Activated naive CD4-positive, alpha-beta T cell treated with anti-CD3 and anti-CD28 coated beads for 36 hours (primary cell): ENCODE results near the gene MRPL40. TPM values are rescaled to one million over a fixed set of nuclear protein-coding genes. Genes with fewer than 3 reads are reported as not detected.
A peak's percentile ranks its signal among the peaks of the same experiment; 100 is the strongest.

Source experiments
- CTCF ChIA-PET: fragments of 350-600 bp; sonication (Branson Sonifier 250); formaldehyde crosslinking; loops from one replicate; lab custom pipeline; 2021; ENCODE audit warnings: antibody characterized with exemption; lab: Charles Lee
- DNase-seq: peaks from one replicate; pipeline ENCODE4 v3.0.0-alpha.2; 2020
- H3K27ac Mint-ChIP-seq: one replicate; pipeline ENCODE4 v1.8.0; 2021; ENCODE audit warnings: mild to moderate bottlenecking, mixed read lengths
- H3K27me3 Mint-ChIP-seq: one replicate; pipeline ENCODE4 v1.8.0; 2021; ENCODE audit warnings: low read depth, mixed read lengths
- H3K36me3 Mint-ChIP-seq: one replicate; pipeline ENCODE4 v1.8.0; 2021; ENCODE audit warnings: low read depth, mixed read lengths
- H3K4me1 Mint-ChIP-seq: one replicate; pipeline ENCODE4 v1.8.0; 2021; ENCODE audit warnings: low read depth, mixed read lengths
- H3K4me3 Mint-ChIP-seq: one replicate; pipeline ENCODE4 v1.8.0; 2021; ENCODE audit warnings: mild to moderate bottlenecking, moderate library complexity, mixed read lengths
- H3K9me3 Mint-ChIP-seq: one replicate; pipeline ENCODE4 v1.8.0; 2021; ENCODE audit warnings: mixed read lengths
- intact Hi-C: fragments of 100-400 bp; cut with micrococcal nuclease; formaldehyde crosslinking; loops from one replicate; pipeline ENCODE4 v1.15.1; 2023
- total RNA-seq, 2 experiments: library from RNA; stranded (reverse); gene quantifications; one replicate each; pipeline ENCODE4 v1.2.3, GENCODE V29; 2021

Gene MRPL40
- total RNA-seq: 10 to 100 TPM; 32.6 to 34.9 TPM

DNA sequence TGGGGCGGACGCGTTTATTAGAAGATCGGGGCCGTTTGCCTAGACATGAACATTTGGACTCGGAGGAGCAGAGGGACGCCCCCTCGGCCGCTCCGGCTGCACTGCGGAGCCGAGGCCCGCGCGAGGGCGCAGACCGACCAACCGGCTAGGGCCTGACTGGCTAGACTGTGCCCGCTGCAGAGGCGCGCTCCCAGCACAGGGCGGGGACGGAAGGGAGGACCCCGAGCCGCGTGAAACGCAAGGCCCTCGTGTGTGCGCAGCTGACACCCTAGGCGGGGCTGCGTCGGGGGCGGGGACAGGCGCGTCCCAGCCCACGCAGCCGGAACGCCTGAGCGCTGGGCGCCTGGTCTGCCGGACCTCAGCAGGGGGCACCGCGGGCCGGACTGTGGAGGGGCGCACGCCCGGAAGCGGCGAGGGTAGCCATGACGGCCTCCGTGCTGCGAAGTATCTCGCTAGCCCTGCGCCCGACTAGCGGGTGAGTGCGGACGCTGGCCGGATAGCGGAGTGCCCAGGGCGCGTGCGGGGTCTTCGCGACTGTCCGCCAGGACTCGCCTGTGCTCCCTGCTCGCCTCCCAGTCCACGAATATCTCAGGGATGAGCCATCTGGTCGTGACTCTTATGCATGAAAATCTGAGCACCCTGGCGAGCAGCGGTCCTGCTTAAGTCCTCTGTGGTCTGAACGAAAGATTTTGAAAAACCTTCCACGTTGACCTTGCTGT is at the start of gene MRPL40:
Gene MRPL40 (plus strand): TSS at position 413 of the 719 bp plus-strand sequence. CDS start 10 bp downstream, at position 423.
- Mint-ChIP-seq H3K4me1 (peaks cover 44% of the 10 kb centered on the region), H3K27me3 (no peaks in the 10 kb centered on the region), H3K36me3 (peaks cover 10% of the 10 kb centered on the region), H3K4me3 (peak within 1 kb of the TSS; percentile 73), H3K9me3 (no peaks in the 10 kb centered on the region), H3K27ac (peak within 1 kb of the TSS; percentile 88)
- DNase-seq: peak; percentile 92
- intact Hi-C loops: loop anchor here (1.0 to 5.0 kb wide), 7 partner anchors 15 to 685 kb away; partner anchors contain the start of genes C22orf39, CDC45, CLTCL1 and DGCR2
- CTCF ChIA-PET: no interaction called here

- Mint-ChIP-seq H3K36me3 (peaks cover 27% of the 10 kb centered on the region), H3K4me3 (no peak overlapping the region), H3K4me1 (no peaks in the 10 kb centered on the region), H3K27ac (no peak overlapping the region), H3K9me3 (no peaks in the 10 kb centered on the region), H3K27me3 (no peaks in the 10 kb centered on the region)
- CTCF ChIA-PET: no interaction called here
- no peak for DNase-seq
- intact Hi-C loops: no loop called here
Measured at GRCh38 chr22:19383292-19383691, 49.1 kb upstream of the MRPL40 start.

- H3K36me3 Mint-ChIP-seq: peaks cover 31% of the 10 kb centered on the region
- DNase-seq: no peak
- H3K4me1 Mint-ChIP-seq: no peaks in the 10 kb centered on the region
- no peak overlapping the region for H3K4me3 Mint-ChIP-seq
- no peaks in the 10 kb centered on the region for H3K9me3 Mint-ChIP-seq
- intact Hi-C loops: no loop called here
- CTCF ChIA-PET: no interaction called here
- H3K27ac Mint-ChIP-seq: no peak overlapping the region
- no peaks in the 10 kb centered on the region for H3K27me3 Mint-ChIP-seq
Measured at GRCh38 chr22:19385221-19385906, 47.0 kb upstream of the MRPL40 start.

- no peak for DNase-seq
- intact Hi-C loops: no loop called here
- Mint-ChIP-seq H3K9me3 (no peaks in the 10 kb centered on the region), H3K36me3 (peaks cover 36% of the 10 kb centered on the region), H3K4me3 (no peak overlapping the region), H3K27me3 (no peaks in the 10 kb centered on the region), H3K27ac (no peak overlapping the region), H3K4me1 (no peaks in the 10 kb centered on the region)
- CTCF ChIA-PET: no interaction called here
Measured at GRCh38 chr22:19386248-19386647, 46.1 kb upstream of the MRPL40 start.

GRCh38 chr22:19387038-19387437 is 45.3 kb upstream of the MRPL40 start:
- H3K27me3 Mint-ChIP-seq: no peaks in the 10 kb centered on the region
- no peak for DNase-seq
- H3K4me3 Mint-ChIP-seq: no peak overlapping the region
- no peaks in the 10 kb centered on the region for H3K4me1 Mint-ChIP-seq
- H3K36me3 Mint-ChIP-seq: peaks cover 31% of the 10 kb centered on the region
- intact Hi-C loops: no loop called here
- no peaks in the 10 kb centered on the region for H3K9me3 Mint-ChIP-seq
- H3K27ac Mint-ChIP-seq: no peak overlapping the region
- CTCF ChIA-PET: interaction anchor here (0.6 kb wide), 1 partner anchor 241 kb away, joined by 3 read pairs; no protein-coding TSS in a partner anchor

GRCh38 chr22:19387575-19387974 is 44.8 kb upstream of the MRPL40 start:
- no peaks in the 10 kb centered on the region for H3K4me1 Mint-ChIP-seq
- CTCF ChIA-PET: no interaction called here
- intact Hi-C loops: no loop called here
- no peak for DNase-seq
- no peaks in the 10 kb centered on the region for H3K27me3 Mint-ChIP-seq
- no peaks in the 10 kb centered on the region for H3K9me3 Mint-ChIP-seq
- no peak overlapping the region for H3K27ac Mint-ChIP-seq
- H3K36me3 Mint-ChIP-seq: peaks cover 28% of the 10 kb centered on the region
- H3K4me3 Mint-ChIP-seq: no peak overlapping the region

GRCh38 chr22:19393704-19394103 is 38.6 kb upstream of the MRPL40 start:
- Mint-ChIP-seq H3K4me1 (no peaks in the 10 kb centered on the region), H3K9me3 (no peaks in the 10 kb centered on the region), H3K27ac (no peak overlapping the region), H3K27me3 (no peaks in the 10 kb centered on the region), H3K4me3 (no peak overlapping the region), H3K36me3 (peaks cover 31% of the 10 kb centered on the region)
- intact Hi-C loops: no loop called here
- no peak for DNase-seq
- CTCF ChIA-PET: no interaction called here

DNA sequence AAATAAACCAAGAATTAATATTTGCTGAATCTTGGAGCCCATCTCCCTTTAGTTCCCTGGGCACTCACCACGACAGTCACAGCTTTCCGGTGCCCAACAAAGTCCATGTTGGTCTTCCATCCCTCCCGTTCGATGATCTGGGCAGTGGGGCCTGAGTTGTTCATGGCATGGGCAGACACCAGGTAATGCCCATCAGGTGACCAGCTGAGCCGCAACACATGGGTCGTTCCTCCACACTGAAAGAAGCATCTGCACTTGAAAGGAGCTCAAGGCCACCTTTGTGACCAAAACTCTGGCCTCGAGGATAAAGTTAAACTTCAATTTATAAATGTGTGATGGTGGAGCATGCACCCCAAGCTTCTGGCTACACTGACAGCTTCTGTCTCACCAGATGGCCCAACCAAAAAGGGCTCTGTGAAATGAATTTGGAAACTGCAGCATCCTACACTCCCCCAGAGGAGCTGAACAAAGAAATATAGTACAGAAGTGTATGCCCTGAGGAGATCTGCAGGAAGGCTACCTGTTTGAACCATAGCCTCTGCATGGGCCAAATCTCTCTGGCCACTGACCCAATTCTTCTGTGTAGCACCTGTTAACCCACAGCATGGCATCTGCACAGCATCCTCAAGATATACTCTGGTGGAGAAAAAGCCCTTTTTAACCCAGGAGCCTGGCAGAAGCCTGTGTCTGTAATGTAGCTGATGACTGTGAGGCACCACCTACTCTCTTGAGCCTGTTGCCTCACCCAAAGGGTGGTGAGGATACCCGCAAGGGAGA is 37.9 kb upstream of the MRPL40 start:
- no peaks in the 10 kb centered on the region for H3K4me1 Mint-ChIP-seq
- DNase-seq: no peak
- H3K4me3 Mint-ChIP-seq: no peak overlapping the region
- H3K27me3 Mint-ChIP-seq: no peaks in the 10 kb centered on the region
- H3K36me3 Mint-ChIP-seq: peaks cover 31% of the 10 kb centered on the region
- CTCF ChIA-PET: interaction anchor here (0.5 kb wide), 1 partner anchor 40 kb away, joined by 3 read pairs; no protein-coding TSS in a partner anchor
- intact Hi-C loops: no loop called here
- H3K27ac Mint-ChIP-seq: no peak overlapping the region
- no peaks in the 10 kb centered on the region for H3K9me3 Mint-ChIP-seq

- intact Hi-C loops: no loop called here
- Mint-ChIP-seq H3K9me3 (no peaks in the 10 kb centered on the region), H3K4me3 (no peak overlapping the region), H3K4me1 (no peaks in the 10 kb centered on the region), H3K36me3 (peaks cover 29% of the 10 kb centered on the region), H3K27me3 (no peaks in the 10 kb centered on the region), H3K27ac (no peak overlapping the region)
- no peak for DNase-seq
- CTCF ChIA-PET: interaction anchor here (0.5 kb wide), 1 partner anchor 41 kb away, joined by 3 read pairs; no protein-coding TSS in a partner anchor
Measured at GRCh38 chr22:19395276-19395675, 37.1 kb upstream of the MRPL40 start.

DNA sequence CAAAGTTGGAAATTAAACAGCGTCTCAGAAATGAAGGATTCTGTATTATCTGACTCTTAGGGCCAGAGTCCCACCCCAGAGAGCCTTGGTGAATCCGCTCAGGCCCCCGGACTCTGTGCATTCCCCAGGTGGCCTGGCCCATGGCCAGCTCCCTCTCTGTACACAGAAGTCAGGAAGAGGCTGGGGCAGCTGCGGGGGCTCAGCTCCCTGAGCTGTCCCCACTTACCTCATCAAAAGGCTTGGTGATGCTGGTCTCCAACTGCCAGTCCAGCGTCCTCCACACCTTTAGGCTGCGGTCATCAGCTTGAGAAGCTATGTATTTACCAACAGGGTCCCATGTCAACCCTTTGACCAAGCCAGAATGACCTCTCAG is 35.8 kb upstream of the MRPL40 start:
- Mint-ChIP-seq H3K36me3 (peaks cover 24% of the 10 kb centered on the region), H3K9me3 (no peaks in the 10 kb centered on the region), H3K4me1 (no peaks in the 10 kb centered on the region), H3K4me3 (no peak overlapping the region), H3K27me3 (no peaks in the 10 kb centered on the region), H3K27ac (no peak overlapping the region)
- no peak for DNase-seq
- CTCF ChIA-PET: no interaction called here
- intact Hi-C loops: no loop called here

- no peak overlapping the region for H3K4me3 Mint-ChIP-seq
- CTCF ChIA-PET: no interaction called here
- no peaks in the 10 kb centered on the region for H3K27me3 Mint-ChIP-seq
Measured at GRCh38 chr22:19396934-19397733, 35.2 kb upstream of the MRPL40 start.

DNA sequence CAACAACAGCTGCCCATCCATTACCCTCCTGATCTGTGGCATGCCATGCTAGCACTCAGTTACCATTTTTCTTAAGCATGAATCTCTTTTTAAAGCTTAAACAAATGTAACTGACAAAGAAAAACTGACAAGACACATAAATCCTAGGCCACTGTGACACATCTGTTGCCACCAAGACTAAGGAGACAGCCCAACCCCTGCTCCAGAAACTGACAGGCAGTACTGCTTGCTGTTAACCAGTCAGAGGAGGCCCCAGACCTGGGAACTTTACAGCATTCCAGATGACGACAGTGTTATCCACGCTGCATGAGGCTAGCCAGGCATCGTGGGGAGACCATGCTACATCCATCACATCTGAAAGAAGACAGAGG is 34.6 kb upstream of the MRPL40 start:
- no peaks in the 10 kb centered on the region for H3K9me3 Mint-ChIP-seq
- H3K36me3 Mint-ChIP-seq: peaks cover 24% of the 10 kb centered on the region
- CTCF ChIA-PET: no interaction called here
- no peaks in the 10 kb centered on the region for H3K27me3 Mint-ChIP-seq
- H3K4me1 Mint-ChIP-seq: no peaks in the 10 kb centered on the region
- intact Hi-C loops: no loop called here
- no peak overlapping the region for H3K27ac Mint-ChIP-seq
- H3K4me3 Mint-ChIP-seq: no peak overlapping the region
- no peak for DNase-seq

More at GRCh38 chr22:19396934-19397733, 35.2 kb upstream of the MRPL40 start:
- DNase-seq: no peak
- Mint-ChIP-seq H3K36me3 (peaks cover 25% of the 10 kb centered on the region), H3K27ac (no peak overlapping the region), H3K9me3 (no peaks in the 10 kb centered on the region), H3K4me1 (no peaks in the 10 kb centered on the region)
- intact Hi-C loops: no loop called here
